Activated naive CD4-positive, alpha-beta T cell treated with anti-CD3 and anti-CD28 coated beads, Interleukin-2, amount 50 U/mL, for 72 hours (primary cell): ENCODE measurements around the gene F8. TPM values are rescaled to one million over a fixed set of nuclear protein-coding genes. Genes with fewer than 3 reads are reported as not detected.
A peak's percentile ranks its signal among the peaks of the same experiment; 100 is the strongest.
"Not testable (repeated sequence)": the region's sequence is repeated elsewhere in the genome, so short reads cannot be mapped to it uniquely, and the experiment has no call there.

Experiments used
- ATAC-seq, 2 donors: fragments of 150-1000 bp; cut with Tn5 transposase; 2 replicates each; pipeline ENCODE4 v1.10.0; 2021; ENCODE audit warnings: mild to moderate bottlenecking in 2 of 2, moderate library complexity in 2 of 2
- DNase-seq, 2 donors: peaks; one replicate each; pipeline ENCODE4 v3.0.0; 2021 to 2022; ENCODE audit warnings: low spot score in 2 of 2
- H3K27ac Mint-ChIP-seq, 2 donors: one replicate each; pipeline ENCODE4 v1.8.0; 2022; ENCODE audit warnings: mild to moderate bottlenecking in 2 of 2, mixed read lengths in 2 of 2
- H3K36me3 Mint-ChIP-seq, 2 donors: one replicate each; pipeline ENCODE4 v1.8.0; 2022; ENCODE audit warnings: mixed read lengths in 2 of 2
- H3K9me3 Mint-ChIP-seq, 2 donors: one replicate each; pipeline ENCODE4 v1.8.0; 2022; ENCODE audit warnings: mixed read lengths in 2 of 2
- total RNA-seq, 2 donors: library from RNA; stranded (reverse); gene quantifications; one replicate each; pipeline ENCODE4 v1.2.3, GENCODE V29; 2022

The F8 gene
- total RNA-seq, 2 donors from 2014 or later = 5.6 to 5.8 TPM

DNA sequence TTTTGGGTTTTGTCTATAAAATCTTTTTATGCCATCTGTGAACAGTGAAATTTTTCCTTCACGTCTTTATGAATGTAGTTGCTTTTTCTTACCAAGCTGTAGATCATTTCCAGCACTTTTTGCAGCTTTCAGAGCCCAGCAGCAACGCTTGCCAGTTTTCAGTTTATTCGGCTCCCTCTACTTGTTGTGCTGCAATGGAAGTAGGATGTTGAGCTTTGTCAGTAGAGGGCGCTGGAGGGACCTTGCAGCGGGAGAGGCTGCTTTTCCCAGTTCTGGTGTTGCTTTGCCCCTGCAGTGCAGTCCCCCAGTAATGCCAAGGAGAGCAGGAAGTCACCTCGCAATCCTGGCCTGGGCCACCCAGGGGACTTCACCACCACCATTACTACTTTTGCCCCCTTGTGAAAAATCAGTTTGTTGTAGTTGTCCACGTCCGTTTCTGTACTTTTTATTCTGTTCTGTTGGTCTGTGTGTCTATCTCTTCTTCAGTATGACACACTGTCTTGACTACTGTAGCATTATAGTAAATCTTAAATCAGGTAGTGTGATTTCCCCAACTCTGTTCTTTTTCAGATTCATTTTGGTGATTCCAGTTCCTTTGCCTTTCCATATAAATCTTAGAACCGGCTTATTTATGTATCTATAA is 26.6 kb upstream of the F8 start:
- Mint-ChIP-seq H3K9me3 (no peaks in the 10 kb centered on the region), H3K27ac (peak overlapping the region; percentile 53 to 88), H3K36me3 (peaks cover 0 to 4% of the 10 kb centered on the region in 2 donors)
- peak in 1 of 2 donors; percentile 54 for DNase-seq
- peak in 1 of 2 donors; percentile 67 for ATAC-seq

- no peak for ATAC-seq
- DNase-seq = no peak
- Mint-ChIP-seq H3K36me3 (peaks cover 4% of the 10 kb centered on the region in 2 donors), H3K9me3 (no peaks in the 10 kb centered on the region), H3K27ac (no peak overlapping the region)
Measured at GRCh38 chrX:155046811-155047528, 24.4 kb upstream of the F8 start.

- DNase-seq (no peak), ATAC-seq (no peak)
- Mint-ChIP-seq H3K9me3 (no peaks in the 10 kb centered on the region), H3K36me3 (peaks cover 4% of the 10 kb centered on the region in 2 donors), H3K27ac (no peak overlapping the region)
Measured at GRCh38 chrX:155046129-155046810, 23.7 kb upstream of the F8 start.

DNA sequence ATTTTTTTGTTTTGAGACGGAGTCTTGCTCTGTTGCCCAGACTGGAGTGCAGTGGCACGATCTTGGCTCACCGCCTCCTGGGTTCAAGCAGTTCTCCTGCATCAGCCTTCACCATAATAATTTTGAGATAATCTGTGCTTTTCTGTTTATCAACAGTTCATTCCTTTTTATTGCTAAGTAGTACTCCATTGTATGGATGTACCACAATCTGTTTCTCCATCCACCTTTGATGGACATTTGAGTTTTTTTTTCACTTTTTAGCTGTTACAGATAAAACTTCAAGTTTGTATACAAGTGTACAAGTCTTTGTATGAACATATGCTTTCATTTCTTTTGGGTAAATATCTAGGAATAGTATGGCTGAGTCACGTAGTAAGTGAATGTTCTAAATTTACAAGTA is 13.2 kb upstream of the F8 start:
- no peak for DNase-seq
- Mint-ChIP-seq H3K9me3 (no peaks in the 10 kb centered on the region), H3K27ac (no peak overlapping the region), H3K36me3 (peaks cover 9 to 35% of the 10 kb centered on the region in 2 donors)
- ATAC-seq = no peak

DNA sequence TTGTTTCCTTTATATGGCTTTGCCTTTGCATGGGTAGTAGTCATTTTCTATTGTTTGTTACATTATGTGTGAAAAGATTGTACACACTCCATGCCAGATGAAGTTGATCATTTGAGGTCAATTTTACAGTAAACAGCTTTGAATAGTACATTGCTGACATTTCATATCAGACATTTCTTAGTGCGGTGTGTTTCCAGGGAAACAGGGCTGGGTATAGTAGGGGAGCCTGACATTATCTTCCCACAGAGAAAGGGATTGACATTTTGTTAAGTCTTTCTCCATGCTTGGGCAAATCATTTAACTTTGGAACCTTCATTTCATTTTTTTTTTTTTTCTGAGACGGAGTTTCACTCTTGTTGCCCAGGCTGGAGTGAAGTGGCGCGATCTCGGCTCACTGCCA is 9.1 kb upstream of the F8 start:
- ATAC-seq (no peak), DNase-seq (no peak)
- no peak overlapping the region for H3K27ac Mint-ChIP-seq
- no peaks in the 10 kb centered on the region for H3K9me3 Mint-ChIP-seq
- H3K36me3 Mint-ChIP-seq = peaks cover 9 to 17% of the 10 kb centered on the region in 2 donors

DNA sequence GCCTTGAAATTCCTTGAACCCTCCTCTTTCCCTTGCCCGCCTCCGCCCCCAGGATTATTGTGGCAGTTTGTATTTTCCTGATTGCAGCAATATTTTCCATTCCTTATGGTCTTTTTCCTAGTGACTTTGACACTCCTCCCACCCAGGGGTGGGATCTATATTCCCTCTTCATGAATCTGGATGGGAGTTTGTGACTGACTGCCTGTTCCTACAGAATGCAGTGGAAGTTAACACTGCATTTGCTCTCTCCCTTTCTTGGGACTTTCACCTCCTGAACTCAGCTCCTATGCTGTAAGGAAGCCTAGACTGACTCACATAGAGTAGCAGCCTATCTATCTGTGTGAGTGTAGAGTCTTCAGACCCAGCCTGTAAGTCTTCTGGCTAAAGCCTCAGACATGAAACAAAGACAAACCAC is 6.4 kb upstream of the F8 start:
- H3K27ac Mint-ChIP-seq = peak overlapping the region; percentile 79 to 92
- no peaks in the 10 kb centered on the region for H3K36me3 Mint-ChIP-seq
- no peak for ATAC-seq
- no peak for DNase-seq
- no peaks in the 10 kb centered on the region for H3K9me3 Mint-ChIP-seq

DNA sequence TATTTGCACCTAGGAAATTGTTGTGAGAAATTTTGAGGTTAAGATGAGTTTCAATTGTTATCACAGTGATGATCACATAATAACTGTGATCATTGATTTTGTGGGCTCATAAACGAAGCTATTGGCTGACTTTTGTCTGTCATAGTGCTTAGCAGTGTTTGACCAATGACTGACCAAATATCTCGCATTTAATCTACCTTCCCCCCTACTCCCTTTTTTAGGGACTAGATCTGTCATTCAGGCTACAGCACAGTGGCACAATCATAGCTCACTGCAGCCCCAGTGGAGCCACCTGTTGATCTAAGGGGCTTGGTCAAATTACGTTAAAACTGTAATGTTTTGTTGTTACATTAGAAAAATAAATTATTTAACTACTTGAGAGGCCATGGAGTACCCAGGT is 5.6 kb upstream of the F8 start:
- no peak for DNase-seq
- ATAC-seq = no peak
- peak overlapping the region in 1 of 2 donors; percentile 92 for H3K27ac Mint-ChIP-seq
- H3K9me3 Mint-ChIP-seq = no peaks in the 10 kb centered on the region
- H3K36me3 Mint-ChIP-seq = no peaks in the 10 kb centered on the region

- peak overlapping the region; percentile 89 to 92 for H3K27ac Mint-ChIP-seq
- DNase-seq (peak in 1 of 2 donors; percentile 7), ATAC-seq (peak; percentile 20 to 35)
- H3K9me3 Mint-ChIP-seq = no peaks in the 10 kb centered on the region
- H3K36me3 Mint-ChIP-seq = no peaks in the 10 kb centered on the region
Measured at GRCh38 chrX:155027509-155028066, 5.1 kb upstream of the F8 start.

- ATAC-seq = peak; percentile 90 to 94
- DNase-seq = peak; percentile 85 to 95
- H3K27ac Mint-ChIP-seq = peak within 1 kb of the TSS; percentile 89 to 92
- H3K9me3 Mint-ChIP-seq = no peaks in the 10 kb centered on the region
- no peaks in the 10 kb centered on the region for H3K36me3 Mint-ChIP-seq
Measured at GRCh38 chrX:155026727-155027508, 4.4 kb upstream of the F8 start, which contains the start of gene FUNDC2. TSS of gene FUNDC2 (plus strand) at chrX:155026844. CDS start at chrX:155026939, 95 bp downstream.

GRCh38 chrX:155026420-155026726 is 3.9 kb upstream of the F8 start:
- Mint-ChIP-seq H3K27ac (peak overlapping the region in 1 of 2 donors; percentile 92), H3K36me3 (no peaks in the 10 kb centered on the region), H3K9me3 (no peaks in the 10 kb centered on the region)
- ATAC-seq (no peak), DNase-seq (no peak)

- H3K27ac Mint-ChIP-seq = peak overlapping the region; percentile 9 to 30
- no peak for ATAC-seq
- no peaks in the 10 kb centered on the region for H3K9me3 Mint-ChIP-seq
- no peaks in the 10 kb centered on the region for H3K36me3 Mint-ChIP-seq
- DNase-seq = no peak
Measured at GRCh38 chrX:155023907-155024833, 1.6 kb upstream of the F8 start.

DNA sequence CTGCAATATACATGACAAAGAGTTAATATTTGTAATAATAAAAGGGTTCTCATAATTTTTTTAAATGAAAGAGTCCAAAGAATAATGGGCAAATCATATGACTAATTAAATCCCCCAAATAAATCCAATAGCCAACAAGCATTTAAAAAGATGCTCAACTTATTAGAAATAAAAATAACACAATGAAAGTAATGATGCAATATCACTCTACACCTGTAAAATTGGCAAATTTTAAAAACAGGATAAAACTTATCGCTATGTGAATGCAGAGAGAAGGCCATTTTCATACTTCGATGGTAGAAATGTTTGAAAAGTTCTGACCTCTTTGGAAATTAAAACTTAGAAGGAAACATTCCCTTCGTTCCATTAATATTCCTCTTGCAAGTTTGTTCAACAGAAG is 1.9 kb downstream of the F8 start:
- H3K9me3 Mint-ChIP-seq = no peaks in the 10 kb centered on the region
- no peaks in the 10 kb centered on the region for H3K36me3 Mint-ChIP-seq
- no peak for DNase-seq
- no peak for ATAC-seq
- no peak overlapping the region for H3K27ac Mint-ChIP-seq

DNA sequence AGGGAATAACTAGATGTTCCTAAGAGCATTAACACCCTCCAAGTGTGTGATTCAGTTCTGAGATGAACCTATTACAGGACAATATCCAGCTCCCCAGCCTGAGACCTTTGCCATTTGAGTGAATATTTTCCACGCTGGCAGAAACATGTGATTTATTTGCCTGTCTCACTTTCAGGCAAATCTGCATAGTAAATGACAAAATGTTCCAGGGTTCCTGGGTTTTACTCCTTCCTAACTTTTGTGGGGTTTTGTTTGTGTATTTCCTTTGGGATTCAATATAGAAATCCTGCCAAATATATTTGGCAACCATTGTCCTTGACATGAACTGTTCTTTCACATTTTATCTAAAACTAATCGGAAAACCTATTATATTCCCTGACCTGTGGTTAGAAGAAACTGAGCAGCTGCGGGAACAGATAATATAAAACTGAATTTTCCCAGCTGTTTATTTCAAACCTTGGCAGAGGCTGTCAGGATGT is 12.5 kb downstream of the F8 start:
- H3K9me3 Mint-ChIP-seq = no peaks in the 10 kb centered on the region
- no peak overlapping the region for H3K27ac Mint-ChIP-seq
- ATAC-seq (no peak), DNase-seq (no peak)
- no peaks in the 10 kb centered on the region for H3K36me3 Mint-ChIP-seq

GRCh38 chrX:155008578-155008977 is 13.9 kb downstream of the F8 start:
- not testable (repeated sequence) for H3K9me3 Mint-ChIP-seq, ATAC-seq, H3K27ac Mint-ChIP-seq, DNase-seq, H3K36me3 Mint-ChIP-seq

DNA sequence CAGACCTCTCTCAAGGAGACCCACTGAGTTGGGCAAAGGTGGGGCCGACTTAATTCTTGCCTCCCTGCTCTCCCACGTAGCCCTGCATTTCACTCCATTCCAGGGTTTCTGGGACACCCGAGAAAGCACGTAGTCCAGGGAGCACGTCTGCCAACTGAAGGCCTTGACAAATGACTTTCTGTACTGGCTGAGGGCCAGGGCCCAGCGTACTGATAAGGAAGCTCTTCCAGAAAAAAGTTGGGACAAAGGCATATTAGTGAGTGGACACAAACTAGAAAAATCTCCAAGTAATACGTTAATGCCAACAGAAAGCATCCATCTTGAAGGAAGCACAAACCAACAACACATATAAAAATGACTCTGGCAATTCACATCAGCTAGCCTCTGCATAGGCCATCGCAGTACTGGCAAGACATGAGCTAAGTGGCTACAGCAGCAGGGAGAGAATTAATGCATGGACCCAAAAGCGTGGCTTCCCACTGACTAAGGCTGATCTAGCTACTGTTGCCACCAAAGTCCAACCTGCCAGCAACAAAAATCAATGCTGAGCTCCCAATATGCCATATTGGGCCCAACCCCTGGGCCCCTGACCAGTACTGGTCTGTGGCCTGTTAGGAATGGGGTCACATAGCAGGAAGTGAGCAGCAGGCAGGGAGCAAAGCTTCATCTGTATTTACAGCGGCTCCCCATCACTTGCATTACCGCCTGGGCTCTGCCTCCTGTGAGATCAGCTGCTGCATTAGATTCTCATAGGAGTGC is 15.4 kb downstream of the F8 start:
- H3K27ac Mint-ChIP-seq, H3K36me3 Mint-ChIP-seq, DNase-seq, ATAC-seq, H3K9me3 Mint-ChIP-seq: not testable (repeated sequence)
